HepG2 (cell line): Measurements from ENCODE around the gene HMX1.

ENCODE experiments used
- BCL3 ChIP-seq: sonication (generic); formaldehyde crosslinking; IDR thresholded peaks from 2 replicates; pipeline ENCODE4 v1.5.1; 2020; ENCODE audit warnings: mild to moderate bottlenecking, missing genetic modification reagents, moderate library complexity
- ESRRA ChIP-seq: sonication (generic); formaldehyde crosslinking; IDR thresholded peaks from 2 replicates; pipeline ENCODE4 v1.5.1; 2020; ENCODE audit warnings: mild to moderate bottlenecking, low read depth, missing genetic modification reagents
- EZH2 ChIP-seq: conservative IDR thresholded peaks from 2 replicates; pipeline ENCODE4 v1.6.1; 2012; ENCODE audit warnings: mild to moderate bottlenecking, low read depth, low read length, moderate library complexity
- HMGXB3 ChIP-seq: sonication (generic); formaldehyde crosslinking; IDR thresholded peaks from 2 replicates; pipeline ENCODE4 v1.4.0; 2020; ENCODE audit warnings: missing genetic modification reagents, borderline replicate concordance
- RAD21 ChIP-seq: fragments of 450-650 bp; formaldehyde crosslinking; IDR thresholded peaks from 2 replicates; pipeline ENCODE4 v1.5.0; 2020; ENCODE audit warnings: mild to moderate bottlenecking
- ZBTB8A ChIP-seq: sonication (generic); formaldehyde crosslinking; IDR thresholded peaks from 2 replicates; pipeline ENCODE4 v1.4.0; 2020; ENCODE audit warnings: mild to moderate bottlenecking, low read depth, missing genetic modification reagents, borderline replicate concordance
- ZNF12 ChIP-seq: sonication (generic); formaldehyde crosslinking; IDR thresholded peaks from 2 replicates; pipeline ENCODE4 v1.5.0; 2020; ENCODE audit warnings: missing genetic modification reagents
- ZNF138 ChIP-seq: sonication (generic); formaldehyde crosslinking; IDR thresholded peaks from 2 replicates; pipeline ENCODE4 v1.5.0; 2020; ENCODE audit warnings: mild to moderate bottlenecking, low read depth, missing genetic modification reagents
- ZNF460 ChIP-seq: sonication (generic); formaldehyde crosslinking; IDR thresholded peaks from 2 replicates; pipeline ENCODE4 v1.5.1; 2020; ENCODE audit warnings: missing genetic modification reagents, mild to moderate bottlenecking, borderline replicate concordance
- TF ChIP-seq, protein P1 (sequence below), 2 experiments: sonication (generic) in 1 of 2; formaldehyde crosslinking in 1 of 2; IDR thresholded peaks; 2 replicates each; pipeline versions ENCODE4 v1.4.0 to v1.6.1; 2018 to 2020; ENCODE audit warnings: missing genetic modification reagents in 2 of 2, borderline replicate concordance in 1 of 2, low read depth in 1 of 2, mild to moderate bottlenecking in 1 of 2, missing biosample characterization in 1 of 2
- TF ChIP-seq, protein P2 (sequence below): sonication (generic); formaldehyde crosslinking; conservative IDR thresholded peaks from 2 replicates; pipeline ENCODE4 v1.4.0; 2020; ENCODE audit warnings: missing genetic modification reagents
- TF ChIP-seq, protein P3 (sequence below): sonication (generic); formaldehyde crosslinking; conservative IDR thresholded peaks from 2 replicates; pipeline ENCODE4 v1.4.0; 2020; ENCODE audit warnings: missing genetic modification reagents

DNA sequence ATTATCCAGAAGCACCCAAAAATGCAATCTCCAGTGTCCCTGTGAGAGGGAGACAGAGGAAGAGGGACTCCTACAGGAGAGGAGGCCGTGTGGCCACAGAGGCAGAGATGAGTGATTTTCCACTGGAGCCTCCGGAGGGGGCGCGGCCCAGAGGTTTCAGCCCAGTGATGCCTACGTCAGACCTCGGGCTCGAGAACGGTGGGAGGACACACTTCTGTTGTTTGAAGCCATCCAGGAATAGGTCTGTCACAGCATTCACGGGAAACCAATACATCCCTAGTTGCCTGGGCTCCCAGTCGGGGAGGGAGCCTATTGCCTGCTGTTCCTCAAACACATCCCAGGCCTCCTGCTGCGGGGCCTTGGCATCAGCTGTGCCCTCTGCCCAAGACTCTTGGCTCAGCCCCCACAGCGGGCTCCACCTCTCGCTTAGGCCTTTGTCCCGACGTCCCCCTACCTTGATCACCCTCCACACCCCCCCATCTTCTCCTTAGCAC is 39.2 kb upstream of the HMX1 start:
- TF ChIP-seq, protein P1, sequence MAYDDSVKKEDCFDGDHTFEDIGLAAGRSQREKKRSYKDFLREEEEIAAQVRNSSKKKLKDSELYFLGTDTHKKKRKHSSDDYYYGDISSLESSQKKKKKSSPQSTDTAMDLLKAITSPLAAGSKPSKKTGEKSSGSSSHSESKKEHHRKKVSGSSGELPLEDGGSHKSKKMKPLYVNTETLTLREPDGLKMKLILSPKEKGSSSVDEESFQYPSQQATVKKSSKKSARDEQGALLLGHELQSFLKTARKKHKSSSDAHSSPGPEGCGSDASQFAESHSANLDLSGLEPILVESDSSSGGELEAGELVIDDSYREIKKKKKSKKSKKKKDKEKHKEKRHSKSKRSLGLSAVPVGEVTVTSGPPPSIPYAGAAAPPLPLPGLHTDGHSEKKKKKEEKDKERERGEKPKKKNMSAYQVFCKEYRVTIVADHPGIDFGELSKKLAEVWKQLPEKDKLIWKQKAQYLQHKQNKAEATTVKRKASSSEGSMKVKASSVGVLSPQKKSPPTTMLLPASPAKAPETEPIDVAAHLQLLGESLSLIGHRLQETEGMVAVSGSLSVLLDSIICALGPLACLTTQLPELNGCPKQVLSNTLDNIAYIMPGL (CRISPR knock-in tag; IDR thresholded peaks at IDR 0.05; ENCODE audit: borderline replicate concordance in 1 of 2, low read depth in 1 of 2) = no peak
- TF ChIP-seq EZH2 = no peak
- TF ChIP-seq ZBTB8A (CRISPR knock-in tag) = no peak
- TF ChIP-seq, protein P2, sequence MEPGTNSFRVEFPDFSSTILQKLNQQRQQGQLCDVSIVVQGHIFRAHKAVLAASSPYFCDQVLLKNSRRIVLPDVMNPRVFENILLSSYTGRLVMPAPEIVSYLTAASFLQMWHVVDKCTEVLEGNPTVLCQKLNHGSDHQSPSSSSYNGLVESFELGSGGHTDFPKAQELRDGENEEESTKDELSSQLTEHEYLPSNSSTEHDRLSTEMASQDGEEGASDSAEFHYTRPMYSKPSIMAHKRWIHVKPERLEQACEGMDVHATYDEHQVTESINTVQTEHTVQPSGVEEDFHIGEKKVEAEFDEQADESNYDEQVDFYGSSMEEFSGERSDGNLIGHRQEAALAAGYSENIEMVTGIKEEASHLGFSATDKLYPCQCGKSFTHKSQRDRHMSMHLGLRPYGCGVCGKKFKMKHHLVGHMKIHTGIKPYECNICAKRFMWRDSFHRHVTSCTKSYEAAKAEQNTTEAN (CRISPR knock-in tag) = no peak
- no peak for TF ChIP-seq ZNF138 (CRISPR knock-in tag)
- no peak for TF ChIP-seq BCL3 (CRISPR knock-in tag)
- TF ChIP-seq ESRRA (CRISPR knock-in tag) = no peak
- TF ChIP-seq, protein P3, sequence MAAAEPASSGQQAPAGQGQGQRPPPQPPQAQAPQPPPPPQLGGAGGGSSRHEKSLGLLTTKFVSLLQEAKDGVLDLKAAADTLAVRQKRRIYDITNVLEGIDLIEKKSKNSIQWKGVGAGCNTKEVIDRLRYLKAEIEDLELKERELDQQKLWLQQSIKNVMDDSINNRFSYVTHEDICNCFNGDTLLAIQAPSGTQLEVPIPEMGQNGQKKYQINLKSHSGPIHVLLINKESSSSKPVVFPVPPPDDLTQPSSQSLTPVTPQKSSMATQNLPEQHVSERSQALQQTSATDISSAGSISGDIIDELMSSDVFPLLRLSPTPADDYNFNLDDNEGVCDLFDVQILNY (CRISPR knock-in tag) = no peak
- TF ChIP-seq HMGXB3 (CRISPR knock-in tag) = no peak
- TF ChIP-seq ZNF460 = no peak
- no peak for TF ChIP-seq ZNF12 (CRISPR knock-in tag)
- TF ChIP-seq RAD21 = no peak
